Right lobe of liver (tissue), 6 donors: ENCODE measurements around the gene STYK1. TPM values are rescaled to one million over a fixed set of nuclear protein-coding genes. Genes with fewer than 3 reads are reported as not detected.
A peak's percentile ranks its signal among the peaks of the same experiment; 100 is the strongest.
"Not testable (repeated sequence)": the region's sequence is repeated elsewhere in the genome, so short reads cannot be mapped to it uniquely, and the experiment has no call there.

Source experiments
- ATAC-seq, 4 donors: fragments of 200-7000 bp; cut with Tn5 transposase; one replicate each; pipeline ENCODE4 v1.9.1; 2020; ENCODE audit warnings: mild to moderate bottlenecking in 4 of 4, moderate library complexity in 4 of 4
- DNase-seq, 3 donors: peaks; one replicate each; pipeline ENCODE4 v3.0.0-alpha.2; 2020
- H3K27ac ChIP-seq, 3 donors: fragments of 200-600 bp; one replicate each; pipeline ENCODE4 v1.8.0; 2022
- H3K27me3 ChIP-seq, 2 donors: fragments of 200-600 bp; one replicate each; pipeline ENCODE4 v1.8.0; 2022
- H3K36me3 ChIP-seq, 4 donors: fragments of 200-600 bp; sonication (generic) in 1 of 4; one replicate each; pipeline versions ENCODE4 v1.5.1 to v1.8.0; 2017 to 2022; ENCODE audit warnings: control low read depth in 1 of 4
- H3K4me1 ChIP-seq, 4 donors: fragments of 200-600 bp; sonication (generic) in 1 of 4; one replicate each; pipeline versions ENCODE4 v1.5.1 to v1.8.0; 2017 to 2022; ENCODE audit warnings: control low read depth in 1 of 4
- H3K4me3 ChIP-seq, 3 donors: fragments of 200-600 bp; one replicate each; pipeline ENCODE4 v1.8.0; 2022
- H3K9me3 ChIP-seq, 4 donors: fragments of 200-600 bp; sonication (generic) in 1 of 4; one replicate each; pipeline versions ENCODE4 v1.5.1 to v1.8.0; 2017 to 2022; ENCODE audit warnings: control low read depth in 1 of 4
- POLR2A ChIP-seq: fragments of 450-650 bp; IDR thresholded peaks from one replicate; pipeline ENCODE4 v1.6.1; 2017; ENCODE audit warnings: antibody characterized with exemption, mild to moderate bottlenecking
- WGBS: methylation state at CpG from one replicate; pipeline ENCODE4 v1.1.6; 2018; ENCODE audit warnings: low coverage, low lambda C conversion rate; ENCODE audit not compliant: insufficient coverage; ENCODE audit errors: missing lambda C conversion rate; 5-methylcytosine and 5-hydroxymethylcytosine counted together
- intact Hi-C, 2 donors: fragments of 100-400 bp; cut with DNase I; formaldehyde crosslinking; loops; one replicate each; pipeline versions ENCODE4 v1.11.2 to v1.14.1; 2022
- total RNA-seq, 6 experiments: library from RNA; depleted of rRNA in 2 of 6; stranded (reverse); fragments of >200 nt in 2 of 6; fragmentation: NEBNext Ultra II Directional in 3 of 6; extraction: Animal tissue kit (Norgen Biotek cat#: 25700) in 3 of 6; gene quantifications; one replicate each; pipeline versions ENCODE4 v1.1.0 to v1.2.4, GENCODE V29; 2016 to 2023
- TF ChIP-seq, protein P1 (sequence below), 4 donors: fragments of 200-600 bp in 3 of 4; fragments of 450-650 bp in 1 of 4; IDR thresholded peaks; one replicate each; pipeline versions ENCODE4 v1.5.1 to v1.8.0; 2016 to 2022; ENCODE audit warnings: antibody characterized with exemption in 4 of 4, mild to moderate bottlenecking in 2 of 4
- donor health status: DM: no; HTN: yes; CAD: no.
- donor health status: DM: no; HTN: no; CAD: no.
- donor health status: DM: no; HTN: no; CAD: no.
- donor health status: DM: no; HTN: yes; CAD: no.
- donor health status: DM: no; HTN: yes; CAD: no.

Gene STYK1
- total RNA-seq, 6 experiments from 2014 or later, result not detected

DNA sequence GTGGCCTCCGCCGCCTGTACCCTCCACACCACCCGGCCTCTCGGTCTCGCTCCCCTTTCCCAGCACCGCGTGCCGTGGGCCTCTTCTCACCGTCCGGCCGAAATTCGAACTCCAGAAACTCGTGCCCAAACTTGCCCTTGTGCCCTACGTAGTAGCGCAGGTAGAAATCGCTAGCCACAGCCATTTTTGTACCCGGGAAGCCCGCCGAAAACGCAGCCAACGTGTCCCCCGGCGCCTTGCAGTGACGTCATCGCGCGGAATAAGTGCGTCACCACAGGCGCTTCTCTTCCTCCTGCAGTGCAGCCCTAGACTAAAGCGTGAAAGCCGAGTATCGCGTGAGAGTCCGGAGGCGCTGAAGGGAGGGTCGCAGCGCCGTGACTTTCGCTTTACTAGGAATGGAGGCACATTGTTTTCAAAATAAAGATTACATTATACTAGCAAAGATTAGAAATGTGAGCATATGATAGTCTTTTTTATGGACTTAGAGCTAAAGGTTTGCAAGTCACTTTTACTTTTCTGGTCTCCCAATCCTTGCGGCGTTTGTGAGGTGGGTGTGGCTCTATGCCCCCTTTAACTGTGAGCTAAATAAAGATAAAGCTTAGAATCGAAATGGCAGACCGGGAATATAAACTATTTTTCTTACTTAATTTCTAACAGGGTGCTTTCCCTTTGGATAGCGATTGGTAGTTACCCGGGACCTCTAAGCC is 60.4 kb downstream of the STYK1 start, which contains the start of gene MAGOHB:
Gene MAGOHB (minus strand): TSS at position 261 of the 707 bp plus-strand sequence. CDS start 77 bp downstream, at position 184.
- peaks cover 0 to 15% (median 0%) of the 10 kb centered on the region in 4 donors for H3K4me1 ChIP-seq
- ATAC-seq (peak; percentile 96 to 99 (median 98)), DNase-seq (peak; percentile 93 to 94 (median 94))
- peak within 1 kb of the TSS; percentile 64 to 74 (median 68) for H3K4me3 ChIP-seq
- no peaks in the 10 kb centered on the region for H3K9me3 ChIP-seq
- intact Hi-C loops, result no loop called here
- TF ChIP-seq POLR2A, result peak; percentile 60
- TF ChIP-seq, protein P1, sequence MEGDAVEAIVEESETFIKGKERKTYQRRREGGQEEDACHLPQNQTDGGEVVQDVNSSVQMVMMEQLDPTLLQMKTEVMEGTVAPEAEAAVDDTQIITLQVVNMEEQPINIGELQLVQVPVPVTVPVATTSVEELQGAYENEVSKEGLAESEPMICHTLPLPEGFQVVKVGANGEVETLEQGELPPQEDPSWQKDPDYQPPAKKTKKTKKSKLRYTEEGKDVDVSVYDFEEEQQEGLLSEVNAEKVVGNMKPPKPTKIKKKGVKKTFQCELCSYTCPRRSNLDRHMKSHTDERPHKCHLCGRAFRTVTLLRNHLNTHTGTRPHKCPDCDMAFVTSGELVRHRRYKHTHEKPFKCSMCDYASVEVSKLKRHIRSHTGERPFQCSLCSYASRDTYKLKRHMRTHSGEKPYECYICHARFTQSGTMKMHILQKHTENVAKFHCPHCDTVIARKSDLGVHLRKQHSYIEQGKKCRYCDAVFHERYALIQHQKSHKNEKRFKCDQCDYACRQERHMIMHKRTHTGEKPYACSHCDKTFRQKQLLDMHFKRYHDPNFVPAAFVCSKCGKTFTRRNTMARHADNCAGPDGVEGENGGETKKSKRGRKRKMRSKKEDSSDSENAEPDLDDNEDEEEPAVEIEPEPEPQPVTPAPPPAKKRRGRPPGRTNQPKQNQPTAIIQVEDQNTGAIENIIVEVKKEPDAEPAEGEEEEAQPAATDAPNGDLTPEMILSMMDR (IDR thresholded peaks at IDR 0.05), result no peak
- peak within 1 kb of the TSS; percentile 76 to 80 (median 79) for H3K27ac ChIP-seq
- peaks cover 0 to 11% (median 0%) of the 10 kb centered on the region in 4 donors for H3K36me3 ChIP-seq
- under 1% methylated on average over 45 of the region's 45 CpGs for WGBS
- H3K27me3 ChIP-seq, result no peaks in the 10 kb centered on the region

DNA sequence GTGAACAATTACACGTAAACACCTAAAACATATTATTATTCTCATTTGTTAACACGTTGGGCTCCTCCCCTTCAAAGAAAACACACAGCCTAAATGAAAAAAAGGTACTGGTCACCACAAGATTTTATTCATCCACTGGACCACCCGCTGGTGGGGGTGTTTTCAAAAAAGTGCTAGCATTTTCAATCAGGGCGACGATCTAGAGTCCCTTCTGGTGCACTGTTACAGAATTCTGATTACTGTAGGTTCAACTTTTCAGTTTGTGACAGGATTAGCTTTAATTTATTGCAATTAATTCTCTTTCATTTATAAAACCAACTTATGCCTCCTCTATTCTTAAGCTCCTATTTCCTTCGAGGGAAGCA is 60.9 kb downstream of the STYK1 start:
- Histone ChIP-seq H3K4me3 (peak overlapping the region; percentile 64 to 74 (median 68)), H3K36me3 (peaks cover 0 to 12% (median 0%) of the 10 kb centered on the region in 4 donors), H3K4me1 (peaks cover 0 to 15% (median 0%) of the 10 kb centered on the region in 4 donors), H3K27ac (peak overlapping the region; percentile 76 to 80 (median 79)), H3K27me3 (no peaks in the 10 kb centered on the region), H3K9me3 (no peaks in the 10 kb centered on the region)
- ATAC-seq, result peak; percentile 17 to 50 (median 33)
- TF ChIP-seq POLR2A, result no peak
- TF ChIP-seq, protein P1 (IDR thresholded peaks at IDR 0.05), result no peak
- WGBS, result 0% methylated on average over 6 of the region's 6 CpGs
- intact Hi-C loops, result no loop called here
- DNase-seq, result no peak

GRCh38 chr12:10612110-10612509 is 61.7 kb downstream of the STYK1 start:
- Histone ChIP-seq H3K27ac (no peak overlapping the region), H3K4me1 (peaks cover 0 to 15% (median 0%) of the 10 kb centered on the region in 4 donors), H3K9me3 (no peaks in the 10 kb centered on the region), H3K27me3 (no peaks in the 10 kb centered on the region), H3K4me3 (no peak overlapping the region), H3K36me3 (peaks cover 0 to 21% (median under 1%) of the 10 kb centered on the region in 4 donors)
- intact Hi-C loops, result no loop called here
- TF ChIP-seq, protein P1 (IDR thresholded peaks at IDR 0.05), result no peak
- TF ChIP-seq POLR2A, result no peak
- WGBS, result 61% methylated on average over 3 of the region's 6 CpGs
- DNase-seq (no peak), ATAC-seq (no peak)

- intact Hi-C loops, result not testable (repeated sequence)
These were observed 62.6 kb downstream of the STYK1 start for GRCh38 chr12:10611258-10611657.

DNA sequence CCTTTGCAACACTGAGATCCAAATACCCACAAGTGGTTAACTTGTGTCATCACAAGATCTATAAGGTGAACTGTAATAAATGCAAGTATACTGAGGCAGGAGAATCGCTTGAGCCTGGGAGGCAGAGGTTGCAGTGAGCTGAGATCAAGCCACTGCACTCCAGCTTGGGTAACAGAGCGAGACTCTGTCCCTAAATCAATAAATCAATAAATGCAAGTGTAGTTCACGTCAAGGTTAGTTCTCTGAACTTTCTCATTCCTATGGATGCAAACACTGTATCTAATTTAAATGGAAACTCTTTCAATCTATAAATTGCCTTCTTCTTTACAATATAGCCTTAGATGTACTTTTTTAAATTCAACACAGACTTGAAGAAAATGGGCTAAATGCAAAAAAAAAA is 63.7 kb downstream of the STYK1 start:
- H3K36me3 ChIP-seq, result peaks cover 0 to 27% (median 4%) of the 10 kb centered on the region in 4 donors
- intact Hi-C loops, result no loop called here
- H3K27me3 ChIP-seq, result no peaks in the 10 kb centered on the region
- TF ChIP-seq, protein P1 (IDR thresholded peaks at IDR 0.05), result no peak
- no peak for TF ChIP-seq POLR2A
- peaks cover 0 to 15% (median 0%) of the 10 kb centered on the region in 4 donors for H3K4me1 ChIP-seq
- ATAC-seq (no peak), DNase-seq (no peak)
- 48% methylated on average over 3 of the region's 3 CpGs for whole genome bisulfite sequencing
- H3K4me3 ChIP-seq, result no peak overlapping the region
- no peaks in the 10 kb centered on the region for H3K9me3 ChIP-seq
- H3K27ac ChIP-seq, result no peak overlapping the region

More at GRCh38 chr12:10611258-10611657, 62.6 kb downstream of the STYK1 start:
- Histone ChIP-seq H3K4me1 (peaks cover 0 to 15% (median 0%) of the 10 kb centered on the region in 4 donors), H3K36me3 (peaks cover 0 to 27% (median 4%) of the 10 kb centered on the region in 4 donors)
- not testable (repeated sequence) for H3K4me3 ChIP-seq, H3K27me3 ChIP-seq, H3K9me3 ChIP-seq, DNase-seq, H3K27ac ChIP-seq, ATAC-seq
- WGBS, result 73% methylated on average over 2 of the region's 4 CpGs
